Esophagus muscularis mucosa (tissue), 4 donors: ENCODE results near the gene WDFY4. TPM values are rescaled to one million over a fixed set of nuclear protein-coding genes. Genes with fewer than 3 reads are reported as not detected.

ENCODE experiments used
- DNase-seq: peaks from one replicate; pipeline ENCODE4 v3.0.0-alpha.2; 2017; ENCODE audit errors: extremely low spot score
- H3K27ac ChIP-seq, 4 donors: fragments of 200-600 bp; sonication (generic); replicated peaks in 1 of 4; 1 replicate in 3 of 4; 2 replicates in 1 of 4; pipeline ENCODE4 v1.5.1; 2016 to 2019; ENCODE audit warnings: mild to moderate bottlenecking in 1 of 4
- H3K27me3 ChIP-seq, 4 donors: fragments of 200-600 bp; sonication (generic); one replicate each; pipeline versions ENCODE4 v1.5.1 to v1.6.0; 2016 to 2019
- H3K36me3 ChIP-seq, 4 donors: fragments of 200-600 bp; sonication (generic); one replicate each; pipeline ENCODE4 v1.5.1; 2016 to 2019
- H3K4me1 ChIP-seq, 4 donors: fragments of 200-600 bp; sonication (generic); one replicate each; pipeline ENCODE4 v1.5.1; 2016 to 2019
- H3K4me3 ChIP-seq, 4 donors: fragments of 200-600 bp; sonication (generic); 1 replicate in 2 of 4; 2 replicates in 2 of 4; pipeline ENCODE4 v1.5.1; 2016 to 2019; ENCODE audit warnings: mild to moderate bottlenecking in 4 of 4, moderate library complexity in 1 of 4
- H3K9me3 ChIP-seq, 4 donors: fragments of 200-600 bp; sonication (generic); 1 replicate in 3 of 4; 2 replicates in 1 of 4; pipeline ENCODE4 v1.5.1; 2016 to 2019
- CTCF ChIP-seq, 3 experiments: fragments of 200-600 bp in 2 of 3; fragments of 450-650 bp in 1 of 3; sonication (generic) in 2 of 3; IDR thresholded peaks; one replicate each; pipeline ENCODE4 v1.5.1; 2017 to 2019; ENCODE audit warnings: antibody characterized with exemption in 3 of 3, mild to moderate bottlenecking in 2 of 3, moderate library complexity in 1 of 3
- EP300 ChIP-seq: sonication (generic); formaldehyde crosslinking; IDR thresholded peaks from one replicate; pipeline ENCODE4 v1.6.1; 2017; ENCODE audit warnings: antibody characterized with exemption
- POLR2A ChIP-seq: fragments of 450-650 bp; IDR thresholded peaks from one replicate; pipeline ENCODE4 v1.6.1; 2017; ENCODE audit warnings: antibody characterized with exemption, moderate library complexity, mild to moderate bottlenecking, low read depth
- POLR2AphosphoS5 ChIP-seq, 2 donors: sonication (generic); formaldehyde crosslinking; IDR thresholded peaks; one replicate each; pipeline ENCODE4 v1.6.1; 2017; ENCODE audit warnings: antibody characterized with exemption in 2 of 2
- WGBS: methylation state at CpG from one replicate; pipeline ENCODE4 v1.1.5; 2018; 5-methylcytosine and 5-hydroxymethylcytosine counted together
- intact Hi-C: fragments of 100-400 bp; cut with DNase I; formaldehyde crosslinking; loops from one replicate; pipeline ENCODE4 v1.15.1; 2023
- total RNA-seq, 4 donors: library from RNA; depleted of rRNA; stranded (reverse); fragments of >200 nt; gene quantifications; one replicate each; pipeline versions ENCODE4 v1.1.0 to v1.2.1, GENCODE V29; 2016

The WDFY4 gene
- total RNA-seq, 4 donors from 2014 or later = 2.3 to 7.3 (median 5.2) TPM

- Histone ChIP-seq H3K4me1 (peaks cover 11 to 25% (median 14%) of the 10 kb centered on the region in 4 donors), H3K27ac (no peak overlapping the region), H3K9me3 (no peaks in the 10 kb centered on the region), H3K36me3 (no peaks in the 10 kb centered on the region), H3K4me3 (no peak overlapping the region), H3K27me3 (peaks cover 0 to 4% (median 0%) of the 10 kb centered on the region in 4 donors)
- no peak for DNase-seq
- WGBS = 51% methylated on average over 4 of the region's 4 CpGs
- TF ChIP-seq POLR2AphosphoS5 (IDR thresholded peaks at IDR 0.05) = no peak
- TF ChIP-seq EP300 = no peak
- no peak for TF ChIP-seq CTCF (IDR thresholded peaks at IDR 0.05)
- intact Hi-C loops = no loop called here
Observed at GRCh38 chr10:49010865-49011264, 326.2 kb downstream of the WDFY4 start.

DNA sequence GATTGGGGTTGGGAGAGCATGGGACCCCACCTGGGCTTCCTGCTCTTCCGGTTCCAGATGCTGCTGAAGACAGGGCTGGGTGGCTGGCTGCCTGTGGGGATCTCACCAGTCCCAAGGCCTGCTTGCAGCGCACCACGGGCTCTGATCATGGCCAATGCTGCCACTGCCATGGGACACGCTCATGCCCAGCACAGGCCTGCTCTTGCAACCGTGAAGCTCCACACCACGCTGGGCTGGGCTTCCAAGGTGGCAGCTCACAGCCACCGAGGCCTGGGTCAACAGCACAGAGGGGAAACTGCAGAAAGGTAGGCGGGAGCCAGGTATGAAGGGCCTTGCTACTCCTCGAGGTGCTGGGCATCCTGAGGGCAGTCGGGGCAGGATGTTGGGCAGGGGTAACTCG, 327.1 kb downstream of the WDFY4 start:
- Histone ChIP-seq H3K27ac (no peak overlapping the region), H3K36me3 (no peaks in the 10 kb centered on the region), H3K27me3 (peaks cover 0 to 4% (median 0%) of the 10 kb centered on the region in 4 donors), H3K4me3 (no peak overlapping the region), H3K9me3 (no peaks in the 10 kb centered on the region), H3K4me1 (peaks cover 11 to 25% (median 14%) of the 10 kb centered on the region in 4 donors)
- DNase-seq = no peak
- TF ChIP-seq EP300 (no peak), CTCF (IDR thresholded peaks at IDR 0.05) (no peak), POLR2AphosphoS5 (IDR thresholded peaks at IDR 0.05) (no peak), POLR2A (no peak)
- 85% methylated on average over 8 of the region's 11 CpGs for WGBS
- intact Hi-C loops = no loop called here

DNA sequence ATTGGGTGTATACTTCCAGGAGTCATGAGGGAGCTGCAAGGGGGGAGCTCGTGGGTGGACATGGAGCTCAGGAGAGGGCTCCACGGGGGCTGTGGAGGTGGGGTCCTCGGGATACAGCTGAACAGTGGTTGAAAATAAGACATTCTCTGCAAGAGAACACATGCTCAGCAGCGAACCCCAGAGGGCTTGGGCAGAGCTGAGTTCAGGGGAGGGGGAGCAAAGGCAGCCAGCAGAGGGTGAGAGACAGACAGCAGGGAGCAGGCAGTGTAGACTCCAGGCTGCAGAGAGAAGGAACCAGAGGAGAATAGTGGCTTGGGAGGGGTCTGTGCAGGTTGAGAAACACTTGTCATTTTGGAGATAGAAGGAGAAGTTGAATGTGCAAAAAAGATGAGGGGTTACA, 327.9 kb downstream of the WDFY4 start:
- Histone ChIP-seq H3K4me1 (peaks cover 11 to 25% (median 14%) of the 10 kb centered on the region in 4 donors), H3K4me3 (no peak overlapping the region), H3K36me3 (peaks cover 0 to 3% (median 0%) of the 10 kb centered on the region in 4 donors), H3K9me3 (no peaks in the 10 kb centered on the region), H3K27ac (no peak overlapping the region), H3K27me3 (peaks cover 0 to 4% (median 0%) of the 10 kb centered on the region in 4 donors)
- DNase-seq = no peak
- WGBS = 51% methylated on average over 4 of the region's 4 CpGs
- intact Hi-C loops = no loop called here
- TF ChIP-seq EP300 (no peak), POLR2AphosphoS5 (IDR thresholded peaks at IDR 0.05) (no peak), POLR2A (no peak), CTCF (IDR thresholded peaks at IDR 0.05) (no peak)

GRCh38 chr10:49015700-49016099, 331.0 kb downstream of the WDFY4 start:
- Histone ChIP-seq H3K4me3 (no peak overlapping the region), H3K27ac (no peak overlapping the region), H3K27me3 (peaks cover 0 to 3% (median 0%) of the 10 kb centered on the region in 4 donors), H3K9me3 (no peaks in the 10 kb centered on the region), H3K36me3 (peaks cover 3 to 17% (median 12%) of the 10 kb centered on the region in 4 donors), H3K4me1 (peaks cover 0 to 5% (median 2%) of the 10 kb centered on the region in 4 donors)
- intact Hi-C loops = no loop called here
- TF ChIP-seq POLR2AphosphoS5 (IDR thresholded peaks at IDR 0.05) = no peak
- no peak for TF ChIP-seq POLR2A
- no peak for TF ChIP-seq CTCF (IDR thresholded peaks at IDR 0.05)
- TF ChIP-seq EP300 = no peak
- DNase-seq = no peak
- WGBS = 94% methylated on average over 3 of the region's 4 CpGs

GRCh38 chr10:49021685-49022084, 337.0 kb downstream of the WDFY4 start:
- Histone ChIP-seq H3K9me3 (no peaks in the 10 kb centered on the region), H3K4me1 (peaks cover 7 to 20% (median 13%) of the 10 kb centered on the region in 4 donors), H3K4me3 (no peak overlapping the region), H3K36me3 (peaks cover 3 to 17% (median 12%) of the 10 kb centered on the region in 4 donors), H3K27me3 (no peaks in the 10 kb centered on the region), H3K27ac (no peak overlapping the region)
- DNase-seq = no peak
- TF ChIP-seq POLR2AphosphoS5 (IDR thresholded peaks at IDR 0.05) = no peak
- no peak for TF ChIP-seq EP300
- no peak for TF ChIP-seq CTCF (IDR thresholded peaks at IDR 0.05)
- TF ChIP-seq POLR2A = no peak
- 96% methylated on average over 6 of the region's 6 CpGs for WGBS
- intact Hi-C loops = no loop called here
